Right atrium auricular region (tissue), 2 donors: ENCODE data around the gene PRUNE2. TPM values are rescaled to one million over a fixed set of nuclear protein-coding genes. Genes with fewer than 3 reads are reported as not detected.

ENCODE experiments used
- DNase-seq: peaks from one replicate; pipeline ENCODE4 v3.0.0-alpha.2; 2019; ENCODE audit warnings: low spot score
- H3K27ac ChIP-seq, 2 donors: fragments of 200-600 bp; sonication (generic); 1 replicate in 1 of 2; 2 replicates in 1 of 2; pipeline ENCODE4 v1.5.1; 2016 to 2019
- H3K27me3 ChIP-seq, 2 donors: fragments of 200-600 bp; sonication (generic); one replicate each; pipeline versions ENCODE4 v1.5.1 to v1.6.0; 2017 to 2019
- H3K36me3 ChIP-seq: fragments of 200-600 bp; sonication (generic); one replicate; pipeline ENCODE4 v1.5.1; 2016
- H3K4me1 ChIP-seq, 2 donors: fragments of 200-600 bp; sonication (generic); one replicate each; pipeline versions ENCODE4 v1.5.1 to v1.6.0; 2017 to 2019
- H3K4me3 ChIP-seq, 2 donors: fragments of 200-600 bp; sonication (generic); 1 replicate in 1 of 2; 2 replicates in 1 of 2; pipeline ENCODE4 v1.5.1; 2017 to 2019; ENCODE audit warnings: mild to moderate bottlenecking in 1 of 2, moderate library complexity in 1 of 2
- H3K9me3 ChIP-seq, 2 donors: fragments of 200-600 bp; sonication (generic); one replicate each; pipeline ENCODE4 v1.5.1; 2019
- CTCF ChIP-seq, 2 donors: fragments of 200-600 bp; sonication (generic); IDR thresholded peaks; one replicate each; pipeline ENCODE4 v1.5.1; 2019; ENCODE audit warnings: antibody characterized with exemption in 2 of 2
- total RNA-seq, 2 donors: library from RNA; depleted of rRNA; stranded (reverse); fragments of >200 nt; gene quantifications; one replicate each; pipeline ENCODE4 v1.1.0, GENCODE V29; 2016

Gene PRUNE2
- total RNA-seq, 2 donors from 2014 or later = 15.4 to 28.5 TPM

GRCh38 chr9:76620996-76621395, 284.9 kb downstream of the PRUNE2 start:
- TF ChIP-seq CTCF (IDR thresholded peaks at IDR 0.05) = no peak
- Histone ChIP-seq H3K27ac (no peak overlapping the region), H3K36me3 (no peaks in the 10 kb centered on the region), H3K27me3 (no peaks in the 10 kb centered on the region), H3K9me3 (no peaks in the 10 kb centered on the region), H3K4me3 (no peak overlapping the region), H3K4me1 (peaks cover 0 to 21% of the 10 kb centered on the region in 2 donors)
- no peak for DNase-seq

DNA sequence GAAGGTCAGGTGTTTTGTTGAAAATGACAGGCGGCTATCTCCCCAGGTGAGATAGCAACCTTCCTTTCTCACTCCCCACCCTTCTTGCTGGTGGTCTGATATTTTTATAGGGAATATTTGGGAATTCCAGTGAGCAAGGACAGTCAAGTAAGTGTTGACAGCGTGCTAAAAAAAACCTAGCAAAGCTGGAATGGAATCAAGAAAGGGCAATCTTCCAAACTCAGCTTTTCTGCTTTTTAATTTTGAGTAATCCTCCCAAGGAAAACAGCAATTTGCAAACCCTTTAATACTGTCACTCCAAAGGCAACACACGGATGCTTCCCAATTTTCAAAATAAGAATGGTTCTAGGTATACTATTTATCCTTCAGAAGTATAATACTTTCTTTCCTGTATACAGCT, 285.3 kb downstream of the PRUNE2 start:
- Histone ChIP-seq H3K27me3 (no peaks in the 10 kb centered on the region), H3K9me3 (no peaks in the 10 kb centered on the region), H3K4me1 (peaks cover 0 to 21% of the 10 kb centered on the region in 2 donors), H3K36me3 (no peaks in the 10 kb centered on the region), H3K27ac (no peak overlapping the region), H3K4me3 (no peak overlapping the region)
- no peak for TF ChIP-seq CTCF (IDR thresholded peaks at IDR 0.05)
- DNase-seq = no peak

DNA sequence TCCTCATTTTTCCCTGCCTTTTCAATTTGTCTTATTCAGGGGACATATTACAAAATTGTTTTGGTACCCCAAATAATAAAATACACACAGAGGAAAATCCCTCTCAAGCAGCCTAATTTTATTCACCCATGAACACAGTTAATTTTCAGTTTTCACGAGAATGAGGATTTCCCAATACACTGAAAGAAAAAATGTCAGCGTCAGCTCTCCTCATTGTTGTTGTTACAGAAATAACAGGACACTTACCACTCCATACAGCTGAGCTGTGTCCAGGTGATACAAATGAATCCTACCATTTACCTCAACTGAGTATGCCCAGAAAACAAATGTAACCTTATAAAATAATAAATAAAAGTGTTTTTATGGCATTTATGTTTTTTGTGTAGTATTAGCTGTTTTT, 286.3 kb downstream of the PRUNE2 start:
- H3K36me3 ChIP-seq = no peaks in the 10 kb centered on the region
- no peak for TF ChIP-seq CTCF (IDR thresholded peaks at IDR 0.05)
- H3K4me3 ChIP-seq = no peak overlapping the region
- no peak for DNase-seq
- peaks cover 0 to 25% of the 10 kb centered on the region in 2 donors for H3K4me1 ChIP-seq
- H3K27me3 ChIP-seq = no peaks in the 10 kb centered on the region
- peak overlapping the region in 1 of 2 donors; percentile 17 for H3K27ac ChIP-seq
- no peaks in the 10 kb centered on the region for H3K9me3 ChIP-seq

GRCh38 chr9:76619197-76619596, 286.7 kb downstream of the PRUNE2 start:
- Histone ChIP-seq H3K4me3 (no peak overlapping the region), H3K9me3 (no peaks in the 10 kb centered on the region), H3K4me1 (peaks cover 0 to 25% of the 10 kb centered on the region in 2 donors), H3K27ac (peak overlapping the region in 1 of 2 donors; percentile 17), H3K36me3 (no peaks in the 10 kb centered on the region), H3K27me3 (no peaks in the 10 kb centered on the region)
- DNase-seq = no peak
- TF ChIP-seq CTCF (IDR thresholded peaks at IDR 0.05) = no peak

DNA sequence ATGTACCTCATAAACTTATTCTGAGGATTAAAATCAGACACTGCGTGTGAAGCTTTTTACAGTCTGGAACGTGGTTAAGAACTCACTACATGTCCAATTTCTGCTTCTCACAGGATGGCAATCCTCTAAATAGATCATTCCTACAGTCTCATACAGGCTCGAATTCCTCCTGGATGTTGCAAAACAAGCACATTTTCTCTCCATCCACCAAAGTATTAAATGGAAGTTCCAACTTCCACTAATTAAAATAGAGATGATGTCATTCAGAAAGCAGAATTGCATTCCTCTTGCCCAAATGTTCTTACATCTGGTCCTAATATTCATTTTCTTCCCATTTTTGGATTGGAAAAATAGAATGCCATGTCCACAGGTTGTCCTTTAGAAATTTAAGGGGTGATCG, 287.2 kb downstream of the PRUNE2 start:
- peak overlapping the region in 1 of 2 donors; percentile 17 for H3K27ac ChIP-seq

More for the DNA sequence above, 287.2 kb downstream of the PRUNE2 start:
- TF ChIP-seq CTCF (IDR thresholded peaks at IDR 0.05) = no peak
- Histone ChIP-seq H3K4me3 (no peak overlapping the region), H3K36me3 (no peaks in the 10 kb centered on the region), H3K9me3 (no peaks in the 10 kb centered on the region), H3K27me3 (no peaks in the 10 kb centered on the region), H3K4me1 (peaks cover 0 to 25% of the 10 kb centered on the region in 2 donors)
- no peak for DNase-seq
